Measurements from ENCODE around the gene FAM20C.
"Not testable (repeated sequence)": the region's sequence is repeated elsewhere in the genome, so short reads cannot be mapped to it uniquely, and the experiment has no call there.

The FAM20C gene

DNA sequence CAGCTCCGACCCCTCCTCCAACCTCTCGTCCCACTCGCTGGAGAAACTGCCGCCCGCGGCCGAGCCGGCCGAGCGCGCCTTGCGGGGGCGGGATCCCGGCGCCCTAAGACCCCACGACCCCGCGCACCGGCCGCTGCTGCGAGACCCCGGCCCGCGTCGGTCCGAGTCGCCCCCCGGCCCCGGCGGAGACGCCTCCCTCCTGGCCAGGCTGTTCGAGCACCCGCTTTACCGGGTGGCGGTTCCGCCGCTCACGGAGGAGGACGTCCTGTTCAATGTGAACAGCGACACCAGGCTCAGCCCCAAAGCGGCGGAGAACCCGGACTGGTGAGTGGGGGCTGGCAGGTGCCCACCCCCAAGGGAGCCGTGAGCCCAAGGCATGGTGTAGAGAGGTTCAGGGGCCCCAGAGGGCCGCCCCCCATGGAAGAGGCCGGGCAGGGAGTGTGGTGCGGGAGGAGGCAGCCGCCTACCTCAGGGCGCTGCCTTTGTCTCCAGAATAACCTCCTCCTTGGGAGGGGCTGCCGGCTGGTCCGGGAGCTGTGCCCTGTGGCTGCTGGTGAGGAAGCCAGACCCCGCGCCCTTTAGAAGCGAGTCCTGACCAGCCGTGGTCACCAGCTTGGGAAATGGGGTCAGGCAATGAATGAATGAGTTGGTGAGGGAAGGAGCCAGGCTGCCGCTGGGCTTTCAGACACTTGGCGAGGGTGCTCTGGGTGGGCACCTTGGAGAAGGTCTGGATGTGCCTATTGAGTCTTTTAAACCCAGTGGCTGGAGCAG is 1.3 kb downstream of the FAM20C start:
- DNase-seq, result no peak

DNA sequence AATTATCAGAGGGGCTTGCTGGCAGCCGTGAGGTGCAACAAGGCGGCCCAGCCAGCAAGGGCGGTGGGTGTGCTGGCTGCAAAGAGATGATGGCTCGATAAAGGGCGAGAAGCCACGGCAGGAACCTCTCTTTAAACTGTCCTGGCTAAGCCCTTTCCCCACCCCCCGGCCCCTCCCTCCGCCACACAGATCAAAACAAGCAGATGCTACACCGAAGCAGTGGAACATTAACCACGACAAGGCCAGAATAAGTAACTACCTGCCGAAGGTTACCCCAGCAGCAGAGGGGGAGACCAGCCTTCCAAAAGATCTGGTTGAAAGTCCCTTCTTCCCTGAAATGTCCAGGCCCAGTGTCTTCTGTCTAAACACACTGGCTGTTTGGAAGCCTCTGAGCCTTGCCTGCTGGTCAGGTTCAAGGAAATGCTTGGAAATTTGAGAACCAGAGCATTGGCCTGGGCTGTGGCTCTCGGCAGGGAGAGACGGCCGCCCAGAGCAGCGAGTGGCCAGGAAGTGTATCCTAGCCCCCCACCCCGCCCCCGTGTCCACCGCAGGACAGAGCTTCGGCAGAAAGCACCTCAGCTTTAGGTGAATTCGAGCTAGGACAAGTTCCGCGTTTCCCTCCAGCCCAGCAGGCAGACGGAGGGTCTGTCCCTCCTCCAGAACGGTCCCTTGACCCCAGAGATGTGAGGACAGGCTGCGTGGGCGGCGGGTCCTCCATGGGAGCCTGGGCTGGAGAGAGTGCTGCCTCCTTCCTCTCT is 2.1 kb downstream of the FAM20C start:
- no peak for DNase-seq

GRCh38 chr7:195010-195829 is 2.8 kb downstream of the FAM20C start:
- DNase-seq, result no peak

DNA sequence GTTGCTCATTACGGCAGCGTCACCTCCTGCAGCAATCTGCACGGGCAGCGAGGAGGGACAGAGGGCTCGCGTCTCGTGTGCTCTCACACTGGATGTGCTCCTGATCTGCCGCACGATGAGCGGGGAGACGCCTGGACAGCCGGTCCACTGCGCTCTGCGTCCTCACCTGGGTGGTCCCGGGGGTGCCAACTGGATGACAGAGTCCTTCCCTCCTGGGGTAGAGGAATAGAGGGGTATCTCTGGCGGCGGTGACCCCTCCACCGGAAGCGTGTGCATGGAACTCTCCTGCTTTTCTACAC is 3.4 kb downstream of the FAM20C start:
- no peak for DNase-seq

DNA sequence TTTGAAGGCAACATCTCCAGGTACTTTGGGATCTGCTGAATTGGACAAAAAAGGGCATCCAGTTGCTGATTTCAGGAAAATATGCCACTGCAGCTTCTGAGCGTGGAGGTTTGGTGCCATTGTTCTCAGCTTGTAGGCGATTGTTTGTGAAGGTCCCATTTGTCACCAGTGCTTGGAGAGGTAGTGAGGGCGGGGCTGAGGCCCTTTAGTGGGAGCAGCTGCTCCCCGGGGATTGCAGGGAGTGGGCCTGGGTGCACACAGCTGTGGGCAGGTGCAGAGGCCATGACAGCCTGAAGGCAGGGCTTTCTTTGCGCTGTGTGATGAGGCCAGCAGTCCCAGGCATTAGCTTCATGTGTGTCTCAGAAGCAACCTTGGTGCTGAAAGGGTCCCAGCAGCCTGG is 3.9 kb downstream of the FAM20C start:
- DNase-seq, result no peak

DNA sequence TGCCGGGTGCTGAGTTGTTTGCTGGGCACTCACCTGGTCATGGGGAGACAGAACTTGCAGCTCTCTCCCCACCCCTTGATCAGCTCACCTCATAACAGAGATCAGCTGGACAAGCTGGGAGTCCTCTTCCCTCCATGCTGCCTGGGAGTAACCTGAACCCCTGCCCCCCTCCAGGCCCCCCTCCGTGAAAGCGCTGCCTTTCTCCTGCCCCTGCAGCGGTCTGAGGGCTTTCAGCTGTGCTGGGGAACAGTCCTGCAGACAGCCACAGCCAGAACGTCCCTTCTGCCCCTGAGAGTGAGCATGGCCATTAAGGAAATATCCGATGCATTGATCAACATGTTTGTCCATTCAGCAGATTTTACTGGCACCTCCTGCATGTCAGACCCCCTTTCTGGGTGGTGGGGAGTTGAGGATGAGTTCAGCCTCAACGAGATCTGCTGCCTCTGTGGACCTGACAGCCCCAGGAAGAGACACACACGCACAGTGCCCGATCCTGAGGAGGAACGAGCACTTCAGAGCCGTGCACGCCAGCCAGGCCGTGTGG is 4.5 kb downstream of the FAM20C start:
- DNase-seq, result no peak

DNA sequence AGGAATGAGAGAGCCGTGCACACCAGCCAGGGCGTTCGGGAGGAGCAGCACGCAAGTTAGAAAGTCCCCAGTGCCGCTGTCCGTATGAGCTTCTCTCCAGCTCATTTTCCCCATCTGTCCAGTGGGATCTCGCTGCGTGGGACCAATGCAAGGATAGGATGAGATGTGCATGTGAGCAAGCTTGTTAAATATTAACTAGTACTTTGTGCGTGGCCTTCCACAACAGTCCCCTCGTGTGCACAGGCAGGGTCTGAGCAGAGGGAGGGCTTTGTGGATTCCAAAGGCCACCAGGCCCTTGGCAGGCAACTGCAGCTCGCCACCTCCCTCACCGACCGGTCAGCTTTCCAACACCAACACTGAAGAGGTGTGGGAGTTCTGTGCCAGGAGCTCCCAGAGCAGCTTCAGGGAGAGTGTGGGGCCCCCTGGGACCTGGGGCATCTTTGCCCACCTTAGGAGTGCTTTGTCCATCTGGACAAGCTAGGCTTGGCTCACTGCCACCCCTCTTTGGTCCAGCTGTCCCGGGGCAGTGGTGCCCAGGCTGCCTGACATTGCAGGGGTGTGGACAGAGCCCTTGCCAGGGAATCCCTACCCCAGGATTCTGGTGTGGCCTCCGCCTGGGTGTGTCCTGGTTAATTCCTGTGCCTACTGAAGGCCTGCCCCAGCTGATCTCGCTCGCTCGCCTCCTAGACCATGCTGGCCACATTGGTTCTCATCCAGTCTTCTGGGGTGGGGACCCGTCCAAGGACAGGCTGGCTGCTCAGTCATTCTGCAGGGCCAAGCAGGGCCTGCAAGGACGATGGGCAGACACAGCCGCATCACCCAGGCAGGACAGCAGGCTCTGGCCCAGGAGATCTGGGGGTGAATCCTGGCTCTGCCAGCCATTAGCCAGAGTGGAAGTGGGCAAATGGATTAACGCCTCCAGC is 5.3 kb downstream of the FAM20C start:
- no peak for DNase-seq

- DNase-seq, result no peak
These were observed 7.3 kb downstream of the FAM20C start for GRCh38 chr7:199483-200249.

- DNase-seq, result no peak
These were observed 7.9 kb downstream of the FAM20C start for GRCh38 chr7:200290-200689.

GRCh38 chr7:200704-201103 is 8.3 kb downstream of the FAM20C start:
- no peak for DNase-seq

DNA sequence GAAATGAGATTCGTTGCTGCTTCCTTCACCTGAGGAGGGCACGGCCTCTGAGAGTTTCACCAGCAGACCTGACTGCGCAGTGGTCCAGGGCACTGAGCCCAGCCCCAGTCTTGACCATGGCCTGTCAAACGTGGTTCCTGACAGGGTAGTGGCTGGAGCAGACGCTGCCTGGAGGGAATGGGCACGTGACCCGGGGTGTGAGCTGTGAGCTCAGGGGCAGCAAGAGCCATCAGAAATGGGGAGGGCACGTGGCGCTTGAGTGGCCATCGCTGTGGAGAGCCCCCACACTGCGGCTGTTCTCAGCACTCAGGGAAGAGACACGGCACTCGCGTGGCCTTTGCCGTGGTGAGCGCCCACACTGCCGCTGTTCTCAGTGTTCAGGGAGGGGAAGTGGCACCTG is 12.0 kb downstream of the FAM20C start:
- no peak for DNase-seq

- DNase-seq, result no peak
These were observed 13.0 kb downstream of the FAM20C start for GRCh38 chr7:205115-206010.

- not testable (repeated sequence) for DNase-seq
These were observed 14.0 kb downstream of the FAM20C start for GRCh38 chr7:206351-206750.

GRCh38 chr7:207418-208129 is 15.2 kb downstream of the FAM20C start:
- DNase-seq, result no peak

DNA sequence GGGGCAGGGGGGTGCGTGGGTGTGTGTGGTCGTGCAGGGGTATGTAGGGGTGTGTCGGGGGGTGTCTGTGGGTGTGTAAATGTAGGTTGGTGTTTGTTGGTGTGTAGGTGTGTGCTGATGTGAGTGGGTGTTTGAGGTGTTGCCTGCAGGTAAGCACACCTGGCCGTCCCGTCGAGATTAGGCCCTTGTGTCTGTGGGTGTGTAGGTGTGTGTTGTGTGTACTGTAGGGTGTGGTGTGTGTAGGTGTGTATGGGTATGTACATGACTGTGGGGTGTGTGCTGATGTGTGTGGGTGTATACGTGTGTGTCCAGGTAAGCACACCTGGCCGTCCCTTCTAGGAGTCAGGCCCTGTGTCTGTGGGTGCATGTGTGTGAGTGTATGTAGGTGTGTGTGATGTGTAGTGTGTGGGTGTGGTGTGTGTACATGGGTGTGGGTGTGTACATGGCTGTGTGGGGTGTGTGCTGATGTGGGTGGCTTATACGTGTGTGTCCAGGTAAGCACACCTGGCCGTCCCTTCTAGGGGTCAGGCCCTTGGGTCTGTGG is 15.8 kb downstream of the FAM20C start:
- DNase-seq, result no peak

DNA sequence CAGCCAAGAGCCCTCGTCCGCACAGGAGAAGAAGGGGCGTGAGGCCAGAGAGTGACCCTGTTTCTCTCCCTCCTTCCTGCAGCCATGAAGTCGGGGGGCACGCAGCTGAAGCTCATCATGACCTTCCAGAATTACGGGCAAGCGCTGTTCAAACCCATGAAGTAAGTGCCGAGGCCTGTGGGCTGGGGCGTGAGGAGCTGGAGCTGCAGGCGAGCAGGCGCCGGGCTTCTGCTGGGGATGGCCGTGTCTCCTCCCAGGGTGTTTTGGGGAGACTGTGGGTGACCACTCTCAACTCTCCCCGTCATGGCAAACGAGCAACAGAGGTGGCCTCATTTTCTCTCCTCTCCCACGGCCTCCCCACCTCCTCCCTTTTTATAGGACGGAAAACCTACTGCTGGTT is 16.4 kb downstream of the FAM20C start:
- no peak for DNase-seq

- DNase-seq, result no peak
These were observed 17.0 kb downstream of the FAM20C start for GRCh38 chr7:209416-209815.

GRCh38 chr7:209906-210305 is 17.5 kb downstream of the FAM20C start:
- DNase-seq, result no peak

GRCh38 chr7:210401-210925 is 18.1 kb downstream of the FAM20C start:
- DNase-seq, result no peak
